ENCODE measurements around the gene CLDN1. TPM values are rescaled to one million over a fixed set of nuclear protein-coding genes. Genes with fewer than 3 reads are reported as not detected.

Gene CLDN1
- total and polyA plus RNA-seq, 2 of the 13 experiments (the other 11 are each of a cell fraction or from before 2014, with no cell fraction given) = 42.7 to 51.6 TPM

- TF ChIP-seq MTA1 (CRISPR knock-in tag; IDR thresholded peaks at IDR 0.05; ENCODE audit: borderline replicate concordance) (peak; percentile 47; the same call in 1 of the 2 replicates), PATZ1 (CRISPR knock-in tag; IDR thresholded peaks at IDR 0.05) (0 out of 2 replicates have a peak, but pooled peaks have one; percentile 21), ATRX (CRISPR knock-in tag; IDR thresholded peaks at IDR 0.05; ENCODE audit: borderline replicate concordance) (no peak), HOXA5 (CRISPR knock-in tag; IDR thresholded peaks at IDR 0.05) (no peak), AGO1 (IDR thresholded peaks at IDR 0.05; ENCODE audit: low read depth, low read length, poor library complexity, severe bottlenecking) (no peak), MXD3 (CRISPR knock-in tag; IDR thresholded peaks at IDR 0.05) (no peak), ATF7 (IDR thresholded peaks at IDR 0.05) (peak; percentile 11; the same call in 1 of the 2 replicates), ATF7 (CRISPR knock-in tag; IDR thresholded peaks at IDR 0.05) (no peak; the same call in 1 of the 2 replicates), KDM4B (CRISPR knock-in tag; IDR thresholded peaks at IDR 0.05) (peak; percentile 72; the same call in 1 of the 2 replicates), HNF4A (CRISPR knock-in tag; IDR thresholded peaks at IDR 0.05) (peak; percentile 99), GLMP (CRISPR knock-in tag; IDR thresholded peaks at IDR 0.05; ENCODE audit: borderline replicate concordance) (no peak), NFYB (CRISPR knock-in tag; IDR thresholded peaks at IDR 0.05) (no peak), SSRP1 (CRISPR knock-in tag; IDR thresholded peaks at IDR 0.05) (no peak), HES4 (CRISPR knock-in tag; IDR thresholded peaks at IDR 0.05; ENCODE audit: borderline replicate concordance) (no peak), CEBPB (IDR thresholded peaks at IDR 0.05; ENCODE audit: borderline replicate concordance, low read depth, low read length) (peak; percentile 94), GABPA (IDR thresholded peaks at IDR 0.05; ENCODE audit: low read depth, low read length) (no peak), GABPA (CRISPR knock-in tag; IDR thresholded peaks at IDR 0.05; ENCODE audit: low read depth) (0 out of 2 replicates have a peak, but pooled peaks have one; percentile 14), SPEN (CRISPR knock-in tag; IDR thresholded peaks at IDR 0.05; ENCODE audit: low read depth) (no peak), KDM5A (IDR thresholded peaks at IDR 0.05; ENCODE audit: borderline replicate concordance, low read length) (no peak; the same call in 1 of the 2 replicates), SOX6 (IDR thresholded peaks at IDR 0.05) (no peak), SOX6 (CRISPR knock-in tag; IDR thresholded peaks at IDR 0.05) (peak; percentile 94), NBN (conservative IDR thresholded peaks at IDR 0.05) (no peak), GZF1 (CRISPR knock-in tag; IDR thresholded peaks at IDR 0.05) (no peak), TMF1 (CRISPR knock-in tag; IDR thresholded peaks at IDR 0.05; ENCODE audit: low read depth) (no peak), BHLHE40 (IDR thresholded peaks at IDR 0.05; ENCODE audit: low read length) (no peak), PHF8 (CRISPR knock-in tag; IDR thresholded peaks at IDR 0.05) (no peak), PITX1 (CRISPR knock-in tag; IDR thresholded peaks at IDR 0.05) (peak; percentile 82), SNAPC2 (CRISPR knock-in tag; IDR thresholded peaks at IDR 0.05) (0 out of 2 replicates have a peak, but pooled peaks have one; percentile 71), ZSCAN22 (CRISPR knock-in tag; IDR thresholded peaks at IDR 0.05) (no peak), PHF5A (CRISPR knock-in tag; IDR thresholded peaks at IDR 0.05; ENCODE audit: low read depth, unreplicated experiment) (peak; percentile 40), ZNF224 (CRISPR knock-in tag; IDR thresholded peaks at IDR 0.05) (no peak; the same call in 1 of the 2 replicates)
These were observed 8.9 kb upstream of the CLDN1 start (continued) for GRCh38 chr3:190330936-190331734.
